HUDEP-2 (cell line): ENCODE data around the gene CNBP.
"Not testable (repeated sequence)": the region's sequence is repeated elsewhere in the genome, so short reads cannot be mapped to it uniquely, and the experiment has no call there.

Source experiments
- DNase-seq, 76 experiments: peaks; one replicate each; lab custom pipeline; 2025; ENCODE audit not compliant: unreplicated experiment in 76 of 76; lab: John Stamatoyannopoulos, UW

CNBP gene

DNA sequence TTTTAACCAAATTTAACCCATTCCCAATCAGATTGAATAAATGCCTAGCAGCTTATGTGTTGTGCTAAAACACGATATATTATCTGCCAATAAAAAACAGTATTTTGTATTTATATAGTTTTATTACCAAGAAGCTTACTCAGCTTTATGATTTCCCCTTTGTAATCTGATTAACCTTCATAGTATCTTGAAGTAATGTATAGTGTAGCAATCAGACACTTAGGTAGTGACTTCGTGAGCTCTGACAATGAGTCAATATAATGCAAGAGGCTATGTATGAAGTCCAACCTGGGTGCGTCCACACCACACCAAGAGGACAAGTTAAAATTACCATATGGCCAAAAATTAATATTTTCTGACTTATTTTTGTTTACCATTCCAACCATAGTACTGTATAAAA is 2.1 kb upstream of the CNBP start:
- DNase-seq: no peak

DNA sequence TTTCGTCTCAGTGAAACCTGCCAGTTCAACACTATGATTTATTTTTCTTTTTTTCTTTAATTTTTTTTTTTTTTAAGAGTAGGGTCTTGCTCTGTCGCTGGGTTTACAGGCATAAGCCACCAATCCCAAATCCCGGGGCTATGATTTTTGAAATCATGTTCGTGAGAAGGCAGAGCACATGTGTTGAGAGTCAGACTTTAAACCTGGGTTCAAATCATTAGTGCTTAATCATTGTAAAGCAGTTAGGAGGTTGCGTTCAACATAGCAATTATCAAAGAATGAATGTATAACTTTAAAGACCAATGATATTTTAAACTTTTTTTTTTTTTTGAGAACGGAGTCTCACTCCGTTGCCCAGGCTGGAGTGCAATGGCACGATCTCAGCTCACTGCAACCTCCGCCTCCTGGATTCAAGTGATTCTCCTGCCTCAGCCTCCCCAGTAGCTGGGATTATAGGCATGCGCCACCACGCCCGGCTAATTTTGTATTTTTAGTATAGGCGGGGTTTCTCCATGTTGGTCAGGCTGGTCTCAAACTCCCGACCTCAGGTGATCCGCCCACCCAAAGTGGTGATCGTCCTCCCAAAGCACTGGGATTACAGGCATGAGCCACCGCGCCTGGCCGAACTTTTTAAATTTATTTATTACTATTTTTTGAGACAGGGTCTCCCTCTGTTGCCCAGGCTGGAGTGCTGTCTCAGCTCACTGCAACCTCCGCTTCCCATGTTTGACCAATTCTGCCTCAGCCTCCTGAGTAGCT is 1.3 kb upstream of the CNBP start:
- DNase-seq: not testable (repeated sequence)

GRCh38 chr3:129184396-129184657 is 631 bp upstream of the CNBP start:
- peak in 13 of 76 experiments; percentile 9 to 83 (median 32) for DNase-seq

- DNase-seq: peak in 9 of 76 experiments; percentile 9 to 60 (median 24)
Observed at GRCh38 chr3:129182390-129183185, 1.1 kb downstream of the CNBP start.

DNA sequence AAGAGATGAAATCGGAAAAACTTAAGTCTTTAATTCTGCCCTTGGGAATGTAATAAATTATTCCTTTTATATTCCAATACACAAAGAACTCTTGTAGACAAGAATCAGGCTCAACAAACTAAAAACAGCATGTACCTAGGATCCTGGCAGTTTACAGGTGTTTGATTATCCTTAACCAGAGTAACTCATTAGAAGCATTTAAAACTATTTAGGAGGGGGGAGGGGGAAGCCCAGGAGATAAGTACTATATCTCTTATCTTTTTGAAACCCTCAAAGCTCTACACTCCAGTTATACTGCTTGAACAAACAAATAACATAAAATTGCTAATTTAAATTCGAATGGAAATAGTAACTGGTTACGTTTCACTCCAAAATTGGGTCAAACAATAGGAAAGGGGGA is 1.9 kb downstream of the CNBP start:
- DNase-seq: peak in 4 of 76 experiments; percentile 8 to 39 (median 12)

DNA sequence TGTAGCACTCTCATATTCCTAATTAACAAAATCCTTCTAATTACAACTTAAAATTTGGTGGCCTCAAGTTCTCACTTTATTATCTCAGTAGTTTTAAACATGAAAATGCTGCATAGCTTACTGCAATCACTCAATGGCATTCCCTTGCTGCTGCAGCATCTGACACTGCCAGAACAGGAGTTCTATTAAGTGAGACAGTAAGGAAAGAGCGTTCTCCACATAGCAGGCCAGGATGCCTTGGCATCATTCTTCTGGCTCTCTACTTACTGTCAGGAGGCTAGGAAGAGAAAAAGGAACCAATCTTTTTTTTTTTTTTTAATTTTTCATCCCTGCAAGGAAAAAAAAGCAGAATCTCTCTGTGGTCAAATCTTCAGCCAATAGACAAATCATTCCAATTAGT is 3.2 kb downstream of the CNBP start:
- DNase-seq: no peak

DNA sequence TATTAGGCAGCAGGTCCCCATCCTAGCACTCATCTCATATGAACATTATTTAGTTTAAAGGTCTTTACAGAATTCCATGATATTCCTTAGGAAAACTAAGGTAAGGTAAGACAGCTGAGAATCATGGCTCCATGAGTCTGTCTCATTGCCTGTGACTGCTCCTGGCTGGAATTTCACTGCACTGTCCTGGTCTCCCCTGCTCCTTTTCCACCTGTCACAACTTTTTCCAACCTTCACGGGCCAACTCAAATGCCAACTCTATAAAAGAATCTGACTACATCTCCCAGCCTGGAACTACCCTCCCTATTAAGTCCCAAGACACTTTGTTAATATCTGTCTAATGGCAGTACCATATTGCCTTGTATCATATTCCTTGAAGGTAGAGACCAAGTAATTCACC is 7.6 kb downstream of the CNBP start:
- DNase-seq: no peak

DNA sequence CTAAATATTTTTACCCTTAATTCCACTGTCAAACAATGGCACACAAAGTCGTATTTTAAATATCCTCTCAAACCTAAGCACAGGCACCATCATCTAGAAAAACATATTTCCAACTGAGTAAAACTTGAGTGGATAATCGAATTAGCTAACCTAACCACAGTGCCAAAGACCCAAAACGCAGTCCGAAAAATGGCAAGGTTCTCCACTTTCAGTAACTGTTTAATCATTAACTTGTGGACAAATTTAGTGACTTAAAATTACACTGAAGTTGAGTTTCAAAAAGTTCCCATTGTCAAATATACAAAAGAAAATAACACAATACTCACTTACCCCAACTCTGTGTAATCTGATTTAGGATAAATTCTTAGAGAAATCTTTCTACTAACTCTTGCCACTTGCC is 10.0 kb downstream of the CNBP start:
- DNase-seq: no peak

GRCh38 chr3:129173206-129173605 is 10.5 kb downstream of the CNBP start:
- no peak for DNase-seq

DNA sequence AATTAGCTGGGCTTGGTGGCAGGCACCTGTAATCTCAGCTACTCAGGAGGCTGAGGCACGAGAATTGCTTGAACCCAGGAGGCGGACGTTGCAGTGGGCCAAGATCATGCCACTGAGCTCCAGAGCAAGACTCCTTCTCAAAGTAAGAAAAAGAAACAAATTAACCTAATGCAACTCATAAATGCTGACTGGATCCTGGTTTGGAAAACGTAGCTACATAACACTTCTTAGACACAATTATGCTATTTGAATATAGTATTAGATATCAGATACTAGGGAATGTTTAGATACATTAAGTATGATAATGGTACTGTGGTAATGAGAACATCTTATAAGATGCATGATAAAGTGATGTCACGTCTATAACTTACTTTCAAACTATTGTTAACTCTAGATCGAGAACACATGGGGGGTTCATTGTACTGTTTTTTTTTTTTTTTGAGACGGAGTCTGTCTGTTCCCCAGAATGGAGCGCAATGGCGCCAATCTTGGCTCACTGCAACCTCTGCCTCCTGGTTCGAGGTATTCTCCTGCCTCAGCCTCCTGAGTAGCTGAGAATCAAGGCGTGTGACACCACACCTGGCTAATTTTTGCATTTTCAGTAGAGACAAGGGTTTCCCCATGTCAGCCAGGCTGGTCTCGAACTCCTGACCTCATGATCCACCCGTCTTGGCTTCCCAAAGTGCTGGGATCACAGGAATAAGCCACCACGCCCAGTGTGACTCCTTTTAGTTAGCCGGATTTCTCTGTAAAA is 16.9 kb downstream of the CNBP start:
- no peak for DNase-seq

DNA sequence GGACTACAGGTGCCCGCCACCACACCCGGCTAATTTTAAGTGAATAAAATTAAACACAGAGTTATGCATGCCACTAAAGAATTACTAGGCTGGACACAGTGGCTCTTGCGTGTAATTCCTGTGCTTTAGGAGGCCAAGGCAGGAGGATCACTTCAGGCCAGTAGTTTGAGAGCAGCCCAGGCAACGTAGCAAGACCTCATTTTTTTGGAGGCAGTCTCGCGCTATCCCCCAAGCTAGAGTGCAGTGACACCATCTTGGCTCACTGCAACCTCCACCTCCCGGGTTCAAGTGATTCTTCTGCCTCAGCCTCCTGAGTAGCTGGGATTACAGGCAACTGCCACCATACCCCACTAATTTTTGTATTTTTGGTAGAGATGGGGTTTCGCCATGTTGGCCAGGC is 18.1 kb downstream of the CNBP start:
- DNase-seq: not testable (repeated sequence)

GRCh38 chr3:129164500-129164899 is 19.2 kb downstream of the CNBP start:
- DNase-seq: no peak

DNA sequence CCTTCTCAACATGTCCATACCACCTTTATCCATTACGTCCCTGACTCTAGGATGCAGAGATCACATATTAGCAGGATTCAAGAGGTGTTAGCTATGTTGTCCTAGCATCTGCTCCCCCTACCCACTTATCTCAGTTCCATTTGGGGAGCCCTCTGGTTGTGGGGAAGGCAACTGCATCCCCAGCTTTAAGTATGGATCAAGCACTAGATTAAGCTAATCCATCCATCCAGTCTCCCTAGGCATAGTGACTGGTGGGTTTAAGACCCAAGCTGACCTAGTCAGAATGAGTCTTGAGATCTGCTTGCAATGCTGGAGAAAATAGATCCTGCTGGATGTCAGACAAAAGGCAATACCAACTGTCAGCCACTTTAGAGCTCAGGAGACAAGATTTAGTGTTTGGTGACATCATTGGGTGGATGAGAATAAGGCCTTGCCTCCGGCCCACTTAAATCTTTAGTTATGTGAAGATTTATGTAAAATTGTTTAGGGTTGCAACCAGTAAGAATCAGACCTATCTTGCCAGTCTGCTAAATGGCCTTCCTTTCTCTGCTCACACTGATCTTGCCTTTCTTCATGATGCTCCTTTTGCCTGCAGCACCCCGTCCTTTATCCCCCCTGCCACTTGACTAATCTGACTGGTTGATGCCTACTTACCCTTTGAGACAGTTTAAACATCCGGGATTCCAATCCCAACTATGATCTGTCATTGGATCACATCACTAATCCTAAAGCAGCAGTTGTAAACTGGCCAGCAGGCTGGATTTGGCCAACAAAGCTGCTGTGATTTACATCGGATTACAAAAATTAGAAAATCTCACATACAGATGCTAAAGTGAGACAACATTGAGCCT is 20.7 kb downstream of the CNBP start:
- DNase-seq: peak in 15 of 76 experiments; percentile 3 to 46 (median 9)

GRCh38 chr3:129161860-129162271 is 21.8 kb downstream of the CNBP start:
- peak in 28 of 76 experiments; percentile 2 to 75 (median 36) for DNase-seq

DNA sequence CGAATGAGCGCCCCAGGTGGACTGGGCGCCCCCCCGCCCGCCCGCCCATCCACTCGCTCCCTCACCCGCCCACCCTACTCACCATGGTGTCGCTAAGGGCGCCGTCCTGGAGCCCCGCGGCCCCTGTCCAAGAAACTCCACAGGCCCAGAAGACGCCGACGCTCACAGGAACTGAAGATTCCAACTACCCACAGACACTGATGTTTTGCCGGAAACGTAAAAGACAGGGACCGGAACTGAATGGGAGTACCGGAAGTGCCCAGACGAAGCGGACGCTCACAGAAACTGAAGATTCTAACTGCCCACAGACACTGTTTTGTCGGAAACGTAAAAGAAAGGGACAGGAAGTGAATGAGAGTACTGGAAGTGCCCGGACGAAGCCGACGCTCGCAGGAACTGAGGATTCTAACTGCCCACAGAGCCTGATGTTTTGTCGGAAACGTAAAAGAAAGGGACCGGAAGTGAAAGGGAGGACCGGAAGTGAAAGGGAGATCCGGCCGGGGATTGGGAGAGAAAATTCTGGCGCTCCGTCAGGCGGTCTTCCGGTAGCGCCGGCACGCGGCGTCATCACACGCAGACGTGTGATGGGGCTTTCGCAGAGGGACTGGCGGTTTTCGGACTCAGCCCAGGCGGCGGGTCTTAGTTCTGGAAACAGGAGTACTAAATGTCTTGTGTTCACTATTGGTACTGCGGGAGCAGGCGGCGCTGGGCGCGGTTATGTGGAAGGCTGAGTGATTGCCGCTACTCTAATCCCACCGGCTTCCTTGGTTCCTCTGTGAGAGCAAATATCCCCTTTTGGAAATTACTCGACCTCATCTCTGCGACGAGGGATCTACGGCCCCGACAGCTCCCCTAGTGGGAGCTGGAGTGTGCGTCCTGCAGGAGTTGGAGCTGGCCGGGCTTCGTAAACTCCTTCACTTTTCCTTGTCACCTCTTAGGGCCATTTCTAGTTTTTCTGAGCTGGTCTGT is 22.5 kb downstream of the CNBP start, which contains the start of gene ISY1:
Gene ISY1 (minus strand): TSS at position 173 of the 969 bp plus-strand sequence. CDS start 88 bp downstream, at position 85.
- peak in 75 of 76 experiments; percentile 39 to 93 (median 84) for DNase-seq

DNA sequence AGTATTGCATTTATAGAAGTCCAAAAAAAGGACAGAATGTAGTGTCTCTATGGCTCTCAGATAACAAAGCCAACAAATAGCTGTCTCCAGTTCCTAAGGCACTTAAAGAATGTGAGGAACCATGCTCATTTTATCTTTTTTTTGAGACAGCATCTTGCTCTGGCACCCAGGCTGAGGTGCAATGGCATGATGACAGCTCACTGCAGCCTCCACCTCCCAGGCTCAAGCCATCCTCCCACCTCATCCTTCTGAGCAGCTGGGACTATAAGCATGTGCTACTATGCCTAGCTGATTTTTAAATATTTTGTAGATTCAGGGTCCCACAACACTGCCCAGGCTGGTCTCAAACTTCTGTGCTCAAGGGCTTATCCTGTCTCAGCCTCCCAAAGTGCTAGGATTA is 38.9 kb downstream of the CNBP start:
- no peak for DNase-seq

DNA sequence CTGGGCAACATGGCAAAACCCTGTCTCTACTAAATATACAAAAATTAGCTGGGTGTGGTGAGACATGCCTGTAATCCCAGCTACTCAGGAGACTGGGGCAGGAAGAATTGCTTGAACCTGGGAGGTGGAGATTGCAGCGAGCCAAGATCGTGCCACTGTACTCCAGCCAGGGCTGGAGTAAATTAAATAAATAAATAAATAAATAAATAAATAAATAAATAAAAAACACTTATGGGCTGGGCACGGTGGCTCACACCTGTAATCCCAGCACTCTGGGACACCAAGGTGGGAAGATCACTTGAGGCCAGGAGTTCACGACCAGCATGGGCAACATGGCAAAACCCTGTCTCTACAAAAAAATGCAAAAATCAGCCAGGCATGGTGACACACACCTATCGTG is 42.7 kb downstream of the CNBP start:
- not testable (repeated sequence) for DNase-seq

GRCh38 chr3:129139911-129140310 is 43.8 kb downstream of the CNBP start:
- DNase-seq: no peak

GRCh38 chr3:129136275-129136674 is 47.4 kb downstream of the CNBP start:
- DNase-seq: not testable (repeated sequence)
